Mononuclear cell (primary cell): ENCODE data around the gene LRR1. TPM values are rescaled to one million over a fixed set of nuclear protein-coding genes. Genes with fewer than 3 reads are reported as not detected.
"Not testable (repeated sequence)": the region's sequence is repeated elsewhere in the genome, so short reads cannot be mapped to it uniquely, and the experiment has no call there.

Experiments used
- H3K27me3 ChIP-seq: 2 replicates; pipeline ENCODE4 v1.6.0; 2011; ENCODE audit warnings: low read length, control low read depth; ENCODE audit not compliant: insufficient read depth
- H3K4me1 ChIP-seq: 2 replicates; pipeline ENCODE4 v1.5.1; 2011; ENCODE audit warnings: mild to moderate bottlenecking, low read length, control low read depth; ENCODE audit not compliant: insufficient read depth
- H3K4me3 ChIP-seq: 2 replicates; pipeline ENCODE4 v1.5.1; 2011; ENCODE audit warnings: mild to moderate bottlenecking, low read length, moderate library complexity
- H3K9me3 ChIP-seq: 2 replicates; pipeline ENCODE4 v1.5.1; 2011; ENCODE audit warnings: low read depth, mild to moderate bottlenecking, control low read depth, low read length
- total RNA-seq: library from RNA; depleted of rRNA; stranded (reverse); fragments of >200 nt; gene quantifications from one replicate; pipeline ENCODE4 v1.2.3, GENCODE V29; 2012

LRR1 gene
- total RNA-seq, 1 donor = 10.8 TPM

- Histone ChIP-seq H3K4me3 (no peak overlapping the region), H3K4me1 (peaks cover 2% of the 10 kb centered on the region), H3K9me3 (no peaks in the 10 kb centered on the region), H3K27me3 (no peaks in the 10 kb centered on the region)
These were observed 13.9 kb downstream of the LRR1 start for GRCh38 chr14:49612671-49613070.

- peaks cover 17% of the 10 kb centered on the region for H3K4me1 ChIP-seq
These were observed 15.5 kb downstream of the LRR1 start for GRCh38 chr14:49614196-49614595.

GRCh38 chr14:49615776-49616175 lies 17.0 kb downstream of the LRR1 start:
- H3K4me3 ChIP-seq = no peak overlapping the region
- H3K27me3 ChIP-seq = no peaks in the 10 kb centered on the region
- H3K9me3 ChIP-seq = no peaks in the 10 kb centered on the region
- peaks cover 25% of the 10 kb centered on the region for H3K4me1 ChIP-seq

More at GRCh38 chr14:49614196-49614595, 15.5 kb downstream of the LRR1 start:
- H3K4me3 ChIP-seq = no peak overlapping the region
- H3K27me3 ChIP-seq = no peaks in the 10 kb centered on the region
- no peaks in the 10 kb centered on the region for H3K9me3 ChIP-seq

GRCh38 chr14:49617852-49618519 lies 19.2 kb downstream of the LRR1 start:
- H3K9me3 ChIP-seq = no peaks in the 10 kb centered on the region

GRCh38 chr14:49619273-49619672 lies 20.5 kb downstream of the LRR1 start:
- not testable (repeated sequence) for H3K27me3 ChIP-seq, H3K9me3 ChIP-seq
- Histone ChIP-seq H3K4me1 (peaks cover 49% of the 10 kb centered on the region), H3K4me3 (peak overlapping the region; percentile 98)

More at GRCh38 chr14:49617852-49618519, 19.2 kb downstream of the LRR1 start:
- H3K27me3 ChIP-seq = no peaks in the 10 kb centered on the region
- peaks cover 39% of the 10 kb centered on the region for H3K4me1 ChIP-seq
- no peak overlapping the region for H3K4me3 ChIP-seq

- Histone ChIP-seq H3K4me3 (peak overlapping the region; percentile 98), H3K27me3 (no peaks in the 10 kb centered on the region), H3K9me3 (no peaks in the 10 kb centered on the region), H3K4me1 (peaks cover 52% of the 10 kb centered on the region)
These were observed 21.0 kb downstream of the LRR1 start for GRCh38 chr14:49619730-49620129.

GRCh38 chr14:49620182-49621113 lies 21.7 kb downstream of the LRR1 start, which contains the start of the genes MGAT2 and RPL36AL:
Gene MGAT2, plus strand, starts transcription at chr14:49620799. Its CDS starts 470 bp downstream, at chr14:49621269.
Gene RPL36AL, minus strand, starts transcription at chr14:49620626. Its CDS starts 1,522 bp downstream, at chr14:49619104.
- H3K9me3 ChIP-seq = no peaks in the 10 kb centered on the region
- H3K27me3 ChIP-seq = no peaks in the 10 kb centered on the region
- peak within 1 kb of the TSS; percentile 98 for H3K4me3 ChIP-seq
- peaks cover 52% of the 10 kb centered on the region for H3K4me1 ChIP-seq

- Histone ChIP-seq H3K9me3 (no peaks in the 10 kb centered on the region), H3K4me3 (peak overlapping the region; percentile 98), H3K4me1 (peaks cover 52% of the 10 kb centered on the region), H3K27me3 (no peaks in the 10 kb centered on the region)
These were observed 22.6 kb downstream of the LRR1 start for GRCh38 chr14:49621114-49621881.

- H3K4me1 ChIP-seq = peaks cover 52% of the 10 kb centered on the region
- no peaks in the 10 kb centered on the region for H3K9me3 ChIP-seq
- H3K4me3 ChIP-seq = peak overlapping the region; percentile 98
- no peaks in the 10 kb centered on the region for H3K27me3 ChIP-seq
These were observed 23.4 kb downstream of the LRR1 start for GRCh38 chr14:49622022-49622607.

GRCh38 chr14:49623387-49623786 lies 24.6 kb downstream of the LRR1 start:
- H3K4me3 ChIP-seq = no peak overlapping the region
- H3K4me1 ChIP-seq = peaks cover 43% of the 10 kb centered on the region
- H3K9me3 ChIP-seq = no peaks in the 10 kb centered on the region
- no peaks in the 10 kb centered on the region for H3K27me3 ChIP-seq

- Histone ChIP-seq H3K27me3 (no peaks in the 10 kb centered on the region), H3K4me1 (peaks cover 35% of the 10 kb centered on the region), H3K9me3 (no peaks in the 10 kb centered on the region), H3K4me3 (no peak overlapping the region)
These were observed 25.4 kb downstream of the LRR1 start for GRCh38 chr14:49623941-49624839.

GRCh38 chr14:49633640-49634546 lies 35.2 kb downstream of the LRR1 start:
- peak overlapping the region; percentile 92 for H3K4me3 ChIP-seq
- H3K9me3 ChIP-seq = no peaks in the 10 kb centered on the region
- peaks cover 43% of the 10 kb centered on the region for H3K4me1 ChIP-seq
- no peaks in the 10 kb centered on the region for H3K27me3 ChIP-seq
